Stimulated activated effector memory CD8-positive, alpha-beta T cell treated with anti-CD3 and anti-CD28 coated beads, Interleukin-12 subunit alpha, Interleukin-12 subunit beta, amount 100 ng/mL, for 72 hours (primary cell): ENCODE measurements around the gene FOXN3.
"Not testable (repeated sequence)": the region's sequence is repeated elsewhere in the genome, so short reads cannot be mapped to it uniquely, and the experiment has no call there.

Source experiments
- ATAC-seq: fragments of 150-1000 bp; cut with Tn5 transposase; 2 replicates; pipeline ENCODE4 v1.10.0; 2021
- DNase-seq, 2 donors: peaks; one replicate each; pipeline ENCODE4 v3.0.0; 2021 to 2022; ENCODE audit warnings: low spot score in 2 of 2
- H3K27ac Mint-ChIP-seq: one replicate; pipeline ENCODE4 v1.8.0; 2022; ENCODE audit warnings: mild to moderate bottlenecking, mixed read lengths
- H3K36me3 Mint-ChIP-seq: one replicate; pipeline ENCODE4 v1.8.0; 2022; ENCODE audit warnings: mild to moderate bottlenecking, mixed read lengths
- H3K4me1 Mint-ChIP-seq: one replicate; pipeline ENCODE4 v1.8.0; 2022; ENCODE audit warnings: mixed read lengths
- H3K4me3 Mint-ChIP-seq: one replicate; pipeline ENCODE4 v1.8.0; 2022; ENCODE audit warnings: mild to moderate bottlenecking, mixed read lengths
- H3K9me3 Mint-ChIP-seq: one replicate; pipeline ENCODE4 v1.8.0; 2022; ENCODE audit warnings: mixed read lengths

FOXN3 gene

DNA sequence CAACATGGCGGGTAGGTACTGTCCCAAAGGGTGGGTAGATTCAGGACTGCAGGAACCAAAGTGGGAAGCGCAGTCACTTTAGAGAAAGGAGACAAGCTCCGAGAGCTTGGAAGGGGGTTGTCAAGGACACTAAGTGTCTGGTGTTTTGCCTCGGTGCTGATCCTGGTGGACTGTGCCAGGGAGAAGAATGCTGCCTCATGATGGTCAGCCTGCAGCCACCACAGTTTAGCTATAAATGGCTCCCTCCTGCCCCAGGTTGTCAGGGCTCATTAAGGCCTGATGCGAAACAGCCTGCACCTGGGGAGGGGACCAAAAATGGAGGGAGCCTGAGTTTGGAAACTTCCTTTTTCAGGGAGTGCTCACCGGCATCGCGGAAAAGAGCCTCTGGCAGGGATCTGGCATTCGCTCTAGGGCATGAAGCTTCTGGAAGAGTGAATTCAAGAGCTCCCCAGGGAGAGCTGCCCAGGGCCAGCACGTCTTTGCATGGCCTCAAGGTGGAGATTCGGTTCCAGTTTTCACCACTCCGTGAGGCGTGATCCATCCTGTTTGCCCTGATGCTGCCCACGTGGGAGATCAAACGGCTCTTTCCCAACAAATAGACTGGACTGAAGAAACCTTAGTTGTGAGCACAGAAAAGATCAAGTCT, 164.0 kb downstream of the FOXN3 start:
- Mint-ChIP-seq H3K27ac (no peak overlapping the region), H3K4me1 (peaks cover 57% of the 10 kb centered on the region), H3K36me3 (peaks cover 21% of the 10 kb centered on the region)

DNA sequence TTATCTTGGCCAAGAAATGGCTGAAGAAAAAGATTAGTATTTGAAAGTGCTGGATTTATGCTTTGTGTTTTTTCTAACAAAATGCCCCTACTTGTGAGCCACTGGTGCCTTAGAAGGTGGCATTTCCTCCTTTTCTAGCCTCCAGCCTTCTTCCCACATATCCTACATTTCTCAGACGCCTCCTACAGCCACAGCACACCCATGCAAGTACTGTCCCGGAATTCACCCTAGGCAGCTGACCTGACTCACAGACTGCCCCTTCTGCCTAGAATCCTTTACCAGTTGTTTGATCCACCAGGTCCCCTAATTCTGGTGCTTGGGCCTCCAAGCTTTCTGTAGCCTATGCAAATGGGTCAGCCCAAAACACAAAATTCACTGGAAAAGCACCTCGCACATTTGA, 166.0 kb downstream of the FOXN3 start:
- Mint-ChIP-seq H3K4me3 (no peak overlapping the region), H3K9me3 (no peaks in the 10 kb centered on the region), H3K27ac (peak overlapping the region; percentile 43), H3K36me3 (peaks cover 26% of the 10 kb centered on the region), H3K4me1 (peaks cover 57% of the 10 kb centered on the region)
- ATAC-seq, result no peak
- no peak for DNase-seq

More for the DNA sequence above, 164.0 kb downstream of the FOXN3 start:
- Mint-ChIP-seq H3K9me3 (no peaks in the 10 kb centered on the region), H3K4me3 (no peak overlapping the region)
- ATAC-seq (no peak), DNase-seq (no peak)

DNA sequence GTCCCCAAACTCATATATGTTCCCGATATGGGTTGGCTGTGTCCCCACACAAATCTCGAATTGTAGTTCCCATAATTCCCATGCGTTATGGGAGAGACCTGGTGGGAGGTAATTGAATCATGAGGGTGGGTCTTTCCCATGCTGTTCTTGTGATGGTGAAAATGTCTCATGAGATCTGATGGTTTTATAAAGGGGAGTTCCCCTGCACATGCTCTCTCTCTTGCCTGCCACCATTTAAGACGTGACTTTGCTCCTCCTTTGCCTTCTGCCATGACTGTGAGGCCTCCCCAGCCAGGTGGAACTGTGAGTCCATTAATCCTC, 166.4 kb downstream of the FOXN3 start:
- not testable (repeated sequence) for DNase-seq, ATAC-seq, H3K9me3 Mint-ChIP-seq, H3K4me3 Mint-ChIP-seq
- Mint-ChIP-seq H3K27ac (peak overlapping the region; percentile 43), H3K4me1 (peaks cover 54% of the 10 kb centered on the region), H3K36me3 (peaks cover 26% of the 10 kb centered on the region)

DNA sequence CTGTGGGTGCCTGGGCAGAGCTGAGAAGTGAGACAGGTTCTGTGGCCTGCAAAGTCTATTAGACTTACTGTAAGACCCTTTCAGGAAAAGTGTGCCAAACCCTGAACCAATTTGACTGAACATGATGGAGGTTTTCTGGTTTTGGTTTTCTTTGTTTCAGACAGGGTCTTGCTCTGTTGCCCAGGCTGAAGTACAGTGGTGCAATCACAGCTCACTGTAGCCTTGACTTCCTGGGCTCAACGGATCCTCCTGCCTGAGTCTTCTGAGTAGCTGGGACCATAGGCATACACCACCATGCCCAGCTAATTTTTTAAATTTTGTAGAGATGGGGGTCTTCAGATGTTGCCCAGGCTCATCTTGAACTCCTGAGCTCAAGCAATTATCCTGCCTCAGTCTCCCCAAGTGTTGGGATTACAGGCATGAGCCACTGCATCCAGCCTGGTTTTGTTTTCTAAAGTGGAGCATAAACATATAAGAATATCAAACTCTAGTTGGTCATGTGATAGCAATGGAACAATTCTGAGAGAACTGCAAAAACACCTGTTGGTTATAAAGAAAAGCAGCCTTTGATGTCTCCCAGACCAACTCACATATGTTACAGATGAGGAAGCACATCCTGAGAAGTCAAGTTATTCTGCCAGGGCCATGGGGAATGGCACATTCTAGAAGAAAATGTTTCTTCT, 166.9 kb downstream of the FOXN3 start:
- peaks cover 49% of the 10 kb centered on the region for H3K4me1 Mint-ChIP-seq
- peak overlapping the region; percentile 43 for H3K27ac Mint-ChIP-seq
- peaks cover 26% of the 10 kb centered on the region for H3K36me3 Mint-ChIP-seq
- H3K9me3 Mint-ChIP-seq, result no peaks in the 10 kb centered on the region
- no peak for DNase-seq
- ATAC-seq, result no peak
- H3K4me3 Mint-ChIP-seq, result no peak overlapping the region

DNA sequence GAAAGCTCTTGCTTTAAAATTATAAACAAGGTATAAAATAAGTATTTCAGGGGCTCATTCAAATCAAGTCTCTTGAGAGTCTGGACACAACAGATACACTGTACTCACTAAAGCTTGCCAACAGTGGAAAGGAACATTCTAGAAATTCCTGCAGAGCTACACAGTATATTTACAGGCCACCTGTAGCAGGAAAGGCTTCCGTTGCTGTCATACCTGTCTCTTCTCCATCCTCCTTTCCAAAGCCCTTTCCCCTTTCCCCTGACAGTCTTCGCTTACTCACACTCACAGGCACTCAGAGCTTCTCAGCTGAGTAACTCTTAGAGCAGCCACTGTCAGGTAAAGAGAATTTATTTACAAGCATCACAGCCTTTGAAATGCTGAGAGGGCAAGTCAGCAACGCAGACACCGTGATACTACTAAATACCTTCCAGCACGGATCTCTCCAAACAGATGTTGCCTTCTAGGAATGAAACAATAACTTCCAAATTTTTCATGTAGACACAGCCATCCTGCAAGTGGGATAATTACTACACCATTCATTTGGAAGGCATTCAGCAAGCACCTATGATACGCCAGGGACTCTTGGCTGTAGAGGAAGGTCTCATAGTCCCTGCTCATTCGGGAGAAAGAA, 167.9 kb downstream of the FOXN3 start:
- H3K4me1 Mint-ChIP-seq, result peaks cover 46% of the 10 kb centered on the region
- H3K36me3 Mint-ChIP-seq, result peaks cover 19% of the 10 kb centered on the region
- no peak overlapping the region for H3K4me3 Mint-ChIP-seq
- no peak for ATAC-seq
- no peaks in the 10 kb centered on the region for H3K9me3 Mint-ChIP-seq
- DNase-seq, result no peak
- H3K27ac Mint-ChIP-seq, result no peak overlapping the region

DNA sequence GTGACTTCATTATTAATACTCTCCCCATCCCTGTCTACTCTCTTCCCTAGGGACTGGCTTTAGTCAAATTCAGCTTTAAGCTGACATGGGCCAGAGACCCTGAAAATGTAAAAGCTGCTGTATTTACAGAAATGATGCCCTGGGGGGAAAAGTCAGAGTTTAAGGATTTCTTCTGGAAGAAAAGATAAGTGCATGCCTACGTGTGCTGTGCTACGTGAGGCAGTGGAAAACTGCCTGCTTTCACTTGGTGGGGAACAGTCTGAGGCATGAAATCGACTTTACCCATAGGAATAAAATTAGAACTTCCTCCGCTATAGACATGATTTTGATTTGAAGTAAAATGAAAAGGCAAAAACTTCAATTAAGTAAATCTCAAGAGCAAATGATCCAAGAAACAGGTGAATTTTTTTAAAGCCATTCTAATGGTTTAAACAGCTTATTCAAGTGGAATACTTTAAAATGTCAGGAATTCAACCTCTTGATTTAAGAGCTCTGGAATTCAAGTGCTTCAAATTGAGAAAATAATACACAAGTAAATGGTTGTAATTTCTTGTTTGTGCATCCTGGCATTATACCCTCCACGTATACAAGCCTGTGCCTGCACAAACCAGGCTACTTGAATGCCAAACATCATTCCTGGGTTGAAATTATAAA, 168.5 kb downstream of the FOXN3 start:
- peaks cover 46% of the 10 kb centered on the region for H3K4me1 Mint-ChIP-seq
- no peak overlapping the region for H3K4me3 Mint-ChIP-seq
- peak overlapping the region; percentile 47 for H3K27ac Mint-ChIP-seq
- H3K9me3 Mint-ChIP-seq, result no peaks in the 10 kb centered on the region
- H3K36me3 Mint-ChIP-seq, result peaks cover 17% of the 10 kb centered on the region
- DNase-seq (no peak), ATAC-seq (no peak)

DNA sequence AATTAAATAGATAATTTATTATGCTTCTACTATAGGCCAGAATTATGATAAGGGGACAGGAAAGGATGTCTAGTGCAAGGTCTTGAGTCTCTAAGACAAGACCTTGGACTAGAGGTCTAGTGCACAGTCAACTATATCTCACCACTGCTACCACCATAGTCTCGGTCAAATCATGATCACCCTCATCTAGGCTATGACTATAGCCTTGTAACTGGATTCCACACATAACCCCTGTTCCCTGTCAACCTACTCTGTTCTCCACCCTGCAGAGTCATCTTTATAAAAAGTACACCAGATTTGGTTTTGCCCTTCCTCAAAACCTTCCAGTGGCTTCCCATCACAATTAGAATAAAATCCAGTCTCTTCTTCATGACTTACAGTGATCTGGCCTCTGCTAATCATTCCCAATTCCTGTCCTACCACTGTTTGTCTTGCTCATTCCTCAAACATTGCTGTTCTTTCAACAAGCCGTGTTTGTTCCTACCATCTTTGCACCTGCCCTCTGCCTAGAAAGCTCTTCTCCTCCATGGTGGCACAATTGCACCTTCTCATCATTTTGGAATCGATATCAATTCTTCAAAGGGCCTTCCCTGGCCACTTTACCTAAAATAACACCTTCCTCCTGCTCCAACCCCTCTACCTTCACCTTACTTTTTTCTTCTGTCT, 169.4 kb downstream of the FOXN3 start:
- Mint-ChIP-seq H3K27ac (peak overlapping the region; percentile 47), H3K4me1 (peaks cover 53% of the 10 kb centered on the region), H3K9me3 (no peaks in the 10 kb centered on the region), H3K4me3 (no peak overlapping the region), H3K36me3 (peaks cover 13% of the 10 kb centered on the region)
- ATAC-seq, result peak; percentile 62
- no peak for DNase-seq

DNA sequence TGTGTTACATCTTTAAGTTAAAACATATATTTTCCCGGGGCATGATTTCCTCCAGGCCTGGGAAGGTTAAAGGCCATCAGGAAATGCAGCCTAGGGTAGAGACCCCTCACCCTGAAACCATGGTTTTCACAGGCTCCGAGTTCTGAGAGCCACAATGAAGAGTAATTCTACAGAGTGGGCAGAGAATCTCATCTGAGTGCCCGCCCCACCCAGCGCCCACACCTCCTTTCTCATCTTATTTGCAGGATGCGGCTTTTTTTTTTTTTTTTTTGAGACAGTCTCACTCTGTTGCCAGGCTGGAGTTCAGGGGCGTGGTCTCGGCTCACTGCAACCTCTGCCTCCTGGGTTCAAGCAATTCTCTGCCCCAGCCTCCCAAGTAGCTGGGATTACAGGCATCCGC, 170.7 kb downstream of the FOXN3 start:
- no peak overlapping the region for H3K4me3 Mint-ChIP-seq
- no peaks in the 10 kb centered on the region for H3K9me3 Mint-ChIP-seq
- H3K4me1 Mint-ChIP-seq, result peaks cover 65% of the 10 kb centered on the region
- peak; percentile 63 for ATAC-seq
- H3K36me3 Mint-ChIP-seq, result peaks cover 6% of the 10 kb centered on the region
- DNase-seq, result no peak
- H3K27ac Mint-ChIP-seq, result no peak overlapping the region

DNA sequence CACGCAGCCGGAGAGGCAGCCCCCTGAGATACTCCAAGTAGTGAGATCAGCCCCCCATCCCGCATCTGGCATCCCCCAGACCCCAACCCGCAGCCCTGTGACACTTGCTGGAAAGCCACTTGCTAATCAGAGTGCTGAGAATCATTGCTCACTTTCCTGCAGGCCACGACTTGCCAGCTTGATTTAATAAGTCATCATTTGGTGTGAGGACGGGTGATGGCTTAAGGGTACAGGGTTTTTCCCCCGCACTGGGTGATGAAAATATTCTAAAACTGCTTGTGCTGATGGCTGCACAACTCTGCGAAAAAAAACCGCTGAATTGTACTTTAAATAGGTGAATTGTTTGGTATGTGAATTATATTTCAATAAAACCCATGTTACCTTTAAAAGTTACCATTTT, 171.2 kb downstream of the FOXN3 start:
- Mint-ChIP-seq H3K4me3 (no peak overlapping the region), H3K36me3 (peaks cover 6% of the 10 kb centered on the region), H3K4me1 (peaks cover 65% of the 10 kb centered on the region), H3K27ac (no peak overlapping the region), H3K9me3 (no peaks in the 10 kb centered on the region)
- DNase-seq (no peak), ATAC-seq (peak; percentile 70)

DNA sequence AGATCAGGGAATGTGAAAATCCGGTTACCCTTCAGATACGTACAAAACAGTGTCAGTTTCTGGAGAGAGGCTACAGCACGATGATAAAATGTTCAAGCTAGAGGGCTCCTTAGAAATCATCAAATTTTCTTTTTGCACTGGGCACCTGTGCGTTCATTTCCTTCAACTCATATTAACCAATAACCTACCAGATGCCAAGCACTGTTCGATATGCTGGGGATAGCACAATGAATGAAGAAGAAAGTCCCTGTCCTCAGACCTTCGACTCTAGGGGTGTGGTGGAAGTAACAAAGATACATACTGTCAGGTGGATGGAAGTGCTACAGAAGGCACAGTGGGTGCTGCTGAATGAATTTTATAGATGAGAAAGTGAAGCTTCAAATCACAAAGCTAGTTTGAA, 172.3 kb downstream of the FOXN3 start:
- Mint-ChIP-seq H3K27ac (no peak overlapping the region), H3K4me3 (no peak overlapping the region), H3K9me3 (no peaks in the 10 kb centered on the region), H3K4me1 (peaks cover 71% of the 10 kb centered on the region), H3K36me3 (peaks cover 6% of the 10 kb centered on the region)
- DNase-seq, result no peak
- no peak for ATAC-seq

DNA sequence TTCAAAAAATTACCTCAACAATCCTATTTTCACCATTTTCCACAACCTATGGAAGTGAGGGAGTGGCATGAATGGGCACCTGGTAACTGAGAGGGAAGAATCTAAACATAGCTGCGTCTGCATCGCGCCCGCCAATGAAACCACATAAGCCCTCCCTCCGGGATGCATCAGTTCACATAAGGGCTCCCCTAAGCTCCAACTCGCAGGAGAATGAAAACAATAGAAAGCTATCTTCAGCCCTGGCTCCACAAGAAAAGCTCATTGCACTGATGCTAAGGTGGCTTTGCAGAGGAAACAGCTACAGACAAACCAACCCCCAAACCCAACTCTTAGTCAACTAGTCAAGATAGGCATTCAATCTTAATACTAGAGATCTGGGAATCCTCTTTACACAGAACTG, 173.3 kb downstream of the FOXN3 start:
- no peak overlapping the region for H3K4me3 Mint-ChIP-seq
- H3K36me3 Mint-ChIP-seq, result peaks cover 6% of the 10 kb centered on the region
- DNase-seq (no peak), ATAC-seq (no peak)
- H3K27ac Mint-ChIP-seq, result peak overlapping the region; percentile 16
- H3K4me1 Mint-ChIP-seq, result peaks cover 67% of the 10 kb centered on the region
- H3K9me3 Mint-ChIP-seq, result no peaks in the 10 kb centered on the region

DNA sequence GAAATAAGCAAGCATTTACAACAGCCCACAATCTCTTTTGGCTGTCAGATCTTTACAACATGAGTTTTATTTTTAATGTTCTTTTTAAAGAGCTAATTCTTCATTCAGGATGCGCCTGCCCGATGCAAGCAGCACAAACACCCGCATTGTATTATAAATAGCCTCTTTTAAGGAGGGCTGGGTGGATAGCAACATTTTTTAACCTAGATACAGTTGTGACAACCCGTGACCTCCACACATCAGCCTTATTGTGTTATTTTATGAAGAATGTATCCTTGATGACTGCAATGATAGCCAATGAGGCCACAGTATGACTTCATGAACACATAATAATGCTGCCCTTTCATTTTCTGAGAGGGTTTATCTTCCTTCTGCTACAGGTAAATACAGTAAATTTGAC, 173.7 kb downstream of the FOXN3 start:
- H3K9me3 Mint-ChIP-seq, result no peaks in the 10 kb centered on the region
- H3K4me3 Mint-ChIP-seq, result no peak overlapping the region
- DNase-seq (no peak), ATAC-seq (no peak)
- peaks cover 6% of the 10 kb centered on the region for H3K36me3 Mint-ChIP-seq
- H3K27ac Mint-ChIP-seq, result peak overlapping the region; percentile 16
- H3K4me1 Mint-ChIP-seq, result peaks cover 65% of the 10 kb centered on the region

DNA sequence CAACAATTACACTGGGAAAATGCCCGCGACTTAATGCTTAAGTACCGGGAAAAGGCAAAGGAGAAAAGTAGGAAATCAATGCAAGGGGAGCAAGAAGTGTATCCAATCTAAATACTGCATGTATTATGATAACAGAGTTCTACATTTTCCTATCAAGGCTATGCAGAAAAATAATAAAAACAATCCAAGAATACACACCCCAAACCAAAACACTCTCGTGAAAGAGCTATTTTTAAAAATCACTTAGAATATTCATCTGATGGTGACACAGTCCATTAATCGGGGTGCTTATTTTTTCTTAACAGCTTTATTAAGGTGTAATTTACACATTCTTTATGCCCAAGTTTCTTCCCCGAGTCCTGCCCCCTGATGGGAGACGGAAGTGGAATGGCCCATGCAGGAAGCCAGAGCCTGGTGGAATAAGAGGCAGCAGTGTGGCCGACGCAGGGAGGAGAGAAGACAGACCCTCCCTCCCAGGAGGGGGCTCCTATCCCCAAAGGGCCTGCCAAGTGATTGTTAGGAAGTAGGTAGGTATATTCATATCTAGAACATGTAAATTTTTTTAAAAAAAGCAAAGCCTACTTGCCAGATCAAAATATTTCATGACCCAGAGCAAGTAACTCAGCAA, 174.3 kb downstream of the FOXN3 start:
- DNase-seq, result no peak
- ATAC-seq, result no peak
- no peak overlapping the region for H3K4me3 Mint-ChIP-seq
- H3K9me3 Mint-ChIP-seq, result no peaks in the 10 kb centered on the region
- peaks cover 2% of the 10 kb centered on the region for H3K36me3 Mint-ChIP-seq
- peak overlapping the region; percentile 10 for H3K27ac Mint-ChIP-seq
- H3K4me1 Mint-ChIP-seq, result peaks cover 65% of the 10 kb centered on the region

DNA sequence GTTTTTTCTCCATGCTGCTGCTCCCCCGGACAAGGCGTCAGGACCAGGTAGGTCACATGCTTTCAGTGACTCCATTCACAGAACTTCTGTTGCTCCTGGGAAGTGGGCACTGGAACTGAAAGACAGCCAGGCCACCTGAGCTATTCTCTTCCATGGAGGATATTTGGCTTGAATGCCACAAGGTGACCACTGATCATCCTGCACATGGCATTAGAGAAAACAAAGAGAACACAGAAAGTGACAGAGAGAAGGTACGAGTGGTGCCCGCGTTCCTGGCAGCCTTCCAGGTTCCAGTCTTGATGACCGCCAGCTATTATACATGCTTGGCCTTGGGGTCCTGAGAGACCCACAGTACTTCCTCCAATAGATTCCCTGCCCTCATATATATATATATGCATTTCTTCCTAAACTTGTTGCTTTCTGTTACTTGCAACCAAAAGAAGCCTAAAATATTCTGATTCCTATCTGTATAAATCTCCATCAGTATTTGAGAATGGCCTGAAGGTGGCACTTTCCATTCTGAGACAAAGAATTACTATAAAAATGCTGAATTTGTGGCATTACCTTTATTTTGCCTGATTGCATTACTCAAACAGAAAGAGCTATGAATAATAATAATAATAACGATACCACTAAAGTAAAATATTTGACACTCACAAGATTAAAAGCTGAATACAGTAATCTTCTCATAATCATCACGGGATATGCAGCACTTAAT, 174.9 kb downstream of the FOXN3 start:
- H3K36me3 Mint-ChIP-seq, result no peaks in the 10 kb centered on the region
- ATAC-seq (no peak), DNase-seq (no peak)
- no peaks in the 10 kb centered on the region for H3K9me3 Mint-ChIP-seq
- H3K27ac Mint-ChIP-seq, result peak overlapping the region; percentile 10
- H3K4me3 Mint-ChIP-seq, result no peak overlapping the region
- peaks cover 64% of the 10 kb centered on the region for H3K4me1 Mint-ChIP-seq
